ENCODE results near the gene KRT20. TPM values are rescaled to one million over a fixed set of nuclear protein-coding genes. Genes with fewer than 3 reads are reported as not detected.

The KRT20 gene
- total RNA-seq, 1 donor from 2014 or later: not detected

DNA sequence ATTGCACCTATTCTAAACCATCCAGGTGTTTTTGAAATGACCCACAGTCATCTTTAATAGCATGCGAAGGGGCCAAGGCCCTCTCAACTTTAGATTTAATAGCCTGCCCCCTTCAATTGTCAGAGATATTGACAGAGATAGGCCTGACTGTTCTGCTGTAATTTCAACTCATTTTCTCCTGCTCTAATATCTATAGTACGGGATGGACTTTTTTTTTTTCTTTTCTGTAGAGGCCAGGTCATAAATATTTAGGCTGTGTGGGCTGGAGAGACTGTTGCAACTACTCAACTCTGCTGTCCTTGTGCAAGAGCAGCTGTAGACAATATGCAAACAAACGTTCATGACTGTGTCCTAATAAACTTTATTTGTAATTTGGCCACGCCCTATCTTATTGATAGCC lies 24.7 kb upstream of the KRT20 start:
- Mint-ChIP-seq H3K4me1 (no peaks in the 10 kb centered on the region), H3K27me3 (peaks cover 23% of the 10 kb centered on the region), H3K9me3 (no peaks in the 10 kb centered on the region), H3K4me3 (no peak overlapping the region), H3K27ac (no peak overlapping the region), H3K36me3 (ENCODE audit: low read depth) (no peaks in the 10 kb centered on the region)
- intact Hi-C loops (cut with micrococcal nuclease): loop anchor here (1.0 to 2.0 kb wide), 6 partner anchors 413 to 758 kb away; no protein-coding TSS in a partner anchor
- no peak for DNase-seq

DNA sequence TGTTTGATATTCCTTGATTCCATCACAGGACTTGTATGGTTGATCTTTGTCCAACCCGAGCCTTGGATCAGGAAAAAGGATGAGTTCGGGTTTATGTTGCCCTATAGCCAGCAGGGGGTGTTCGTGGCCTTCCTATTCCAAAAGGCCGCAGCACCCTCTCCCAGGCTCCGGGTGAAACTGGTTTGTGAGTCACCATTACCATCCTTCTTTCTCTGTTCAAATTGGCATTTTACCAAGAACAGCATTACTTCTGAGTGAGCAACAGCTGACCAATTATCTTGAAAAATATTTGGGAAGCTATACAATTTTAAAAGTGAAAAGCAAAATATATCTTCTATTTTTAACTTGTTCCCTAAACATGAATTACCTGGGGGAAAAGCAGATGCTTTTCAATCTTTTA lies 24.3 kb upstream of the KRT20 start:
- Mint-ChIP-seq H3K27ac (no peak overlapping the region), H3K9me3 (no peaks in the 10 kb centered on the region), H3K36me3 (ENCODE audit: low read depth) (no peaks in the 10 kb centered on the region), H3K4me1 (no peaks in the 10 kb centered on the region), H3K27me3 (peaks cover 27% of the 10 kb centered on the region), H3K4me3 (no peak overlapping the region)
- DNase-seq: peak; percentile 85
- intact Hi-C loops (cut with micrococcal nuclease): loop anchor here (1.0 to 2.0 kb wide), 6 partner anchors 413 to 758 kb away; no protein-coding TSS in a partner anchor

- no peaks in the 10 kb centered on the region for H3K36me3 Mint-ChIP-seq (ENCODE audit: low read depth)
- H3K27me3 Mint-ChIP-seq: peaks cover 24% of the 10 kb centered on the region
- H3K4me3 Mint-ChIP-seq: no peak overlapping the region
- H3K9me3 Mint-ChIP-seq: no peaks in the 10 kb centered on the region
- no peak overlapping the region for H3K27ac Mint-ChIP-seq
- intact Hi-C loops (cut with micrococcal nuclease): no loop called here
- peaks cover 7% of the 10 kb centered on the region for H3K4me1 Mint-ChIP-seq
- DNase-seq: no peak
These were observed 21.6 kb upstream of the KRT20 start for GRCh38 chr17:40906613-40907012.

- H3K27me3 Mint-ChIP-seq: peaks cover 27% of the 10 kb centered on the region
- H3K27ac Mint-ChIP-seq: no peak overlapping the region
- DNase-seq: no peak
- no peaks in the 10 kb centered on the region for H3K36me3 Mint-ChIP-seq (ENCODE audit: low read depth)
- intact Hi-C loops (cut with micrococcal nuclease): no loop called here
- H3K9me3 Mint-ChIP-seq: no peaks in the 10 kb centered on the region
- no peak overlapping the region for H3K4me3 Mint-ChIP-seq
- H3K4me1 Mint-ChIP-seq: peaks cover 7% of the 10 kb centered on the region
These were observed 20.3 kb upstream of the KRT20 start for GRCh38 chr17:40905370-40905769.

- intact Hi-C loops (cut with micrococcal nuclease): no loop called here
- H3K27me3 Mint-ChIP-seq: peaks cover 17% of the 10 kb centered on the region
- H3K4me1 Mint-ChIP-seq: peaks cover 7% of the 10 kb centered on the region
- no peak for DNase-seq
- no peak overlapping the region for H3K4me3 Mint-ChIP-seq
- no peaks in the 10 kb centered on the region for H3K36me3 Mint-ChIP-seq (ENCODE audit: low read depth)
- no peak overlapping the region for H3K27ac Mint-ChIP-seq
- H3K9me3 Mint-ChIP-seq: no peaks in the 10 kb centered on the region
These were observed 18.2 kb upstream of the KRT20 start for GRCh38 chr17:40903129-40903847.

DNA sequence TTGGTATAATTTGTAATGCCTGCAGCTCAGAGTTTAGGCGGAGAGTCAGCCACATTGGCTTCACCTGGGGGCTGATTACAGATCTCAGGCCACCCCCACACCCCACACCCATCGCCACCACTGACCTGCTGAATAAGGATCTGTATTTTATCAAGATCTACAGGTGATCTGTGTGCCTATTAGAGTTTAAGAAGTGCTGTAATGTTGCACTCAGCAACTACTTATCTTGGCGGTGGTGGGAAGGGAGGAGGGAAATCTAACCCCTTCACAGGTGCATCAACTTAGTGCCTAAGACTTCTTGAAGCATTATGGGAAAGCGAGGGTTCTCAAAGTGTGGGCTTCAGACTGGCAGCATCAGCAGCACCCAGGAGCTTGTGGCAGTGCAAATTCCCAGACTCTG lies 17.5 kb upstream of the KRT20 start:
- Mint-ChIP-seq H3K36me3 (ENCODE audit: low read depth) (no peaks in the 10 kb centered on the region), H3K4me1 (peaks cover 7% of the 10 kb centered on the region), H3K4me3 (no peak overlapping the region), H3K27ac (no peak overlapping the region), H3K27me3 (peaks cover 16% of the 10 kb centered on the region), H3K9me3 (no peaks in the 10 kb centered on the region)
- no peak for DNase-seq
- intact Hi-C loops (cut with micrococcal nuclease): no loop called here

DNA sequence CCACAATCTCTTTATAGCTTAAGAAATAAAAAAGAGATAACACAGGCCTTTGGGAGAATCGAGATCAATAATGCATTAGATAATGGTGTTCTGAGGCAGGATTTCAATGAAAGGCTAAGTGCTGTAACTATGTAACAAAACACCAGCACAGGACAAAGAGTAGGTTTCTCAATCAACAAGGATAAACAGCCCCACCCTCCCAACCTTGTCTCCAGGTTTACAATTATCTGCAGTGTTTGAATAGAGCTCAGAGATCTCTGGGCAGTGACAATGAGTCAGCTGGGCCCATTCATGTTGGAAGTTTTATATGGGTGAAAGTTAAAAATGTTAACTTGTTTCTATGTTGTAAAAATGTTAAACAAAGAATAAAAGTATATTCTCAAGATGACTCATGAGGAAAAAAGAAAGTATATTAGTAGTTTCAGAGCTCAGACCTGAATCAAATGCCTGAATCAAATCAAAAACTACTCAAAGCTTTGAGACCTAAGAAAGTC lies 17.0 kb upstream of the KRT20 start:
- Mint-ChIP-seq H3K36me3 (ENCODE audit: low read depth) (no peaks in the 10 kb centered on the region), H3K9me3 (no peaks in the 10 kb centered on the region), H3K4me1 (peaks cover 7% of the 10 kb centered on the region), H3K27me3 (peaks cover 16% of the 10 kb centered on the region), H3K27ac (no peak overlapping the region), H3K4me3 (no peak overlapping the region)
- intact Hi-C loops (cut with micrococcal nuclease): no loop called here
- no peak for DNase-seq

GRCh38 chr17:40900809-40901356 lies 15.8 kb upstream of the KRT20 start:
- no peak for DNase-seq
- intact Hi-C loops (cut with micrococcal nuclease): no loop called here
- Mint-ChIP-seq H3K27ac (no peak overlapping the region), H3K4me3 (no peak overlapping the region), H3K27me3 (peaks cover 20% of the 10 kb centered on the region), H3K9me3 (no peaks in the 10 kb centered on the region), H3K36me3 (ENCODE audit: low read depth) (no peaks in the 10 kb centered on the region), H3K4me1 (peaks cover 7% of the 10 kb centered on the region)

- intact Hi-C loops (cut with micrococcal nuclease): no loop called here
- Mint-ChIP-seq H3K27me3 (peaks cover 27% of the 10 kb centered on the region), H3K36me3 (ENCODE audit: low read depth) (no peaks in the 10 kb centered on the region), H3K9me3 (no peaks in the 10 kb centered on the region), H3K27ac (no peak overlapping the region), H3K4me1 (no peaks in the 10 kb centered on the region), H3K4me3 (no peak overlapping the region)
- DNase-seq: no peak
These were observed 11.9 kb upstream of the KRT20 start for GRCh38 chr17:40896916-40897455.

DNA sequence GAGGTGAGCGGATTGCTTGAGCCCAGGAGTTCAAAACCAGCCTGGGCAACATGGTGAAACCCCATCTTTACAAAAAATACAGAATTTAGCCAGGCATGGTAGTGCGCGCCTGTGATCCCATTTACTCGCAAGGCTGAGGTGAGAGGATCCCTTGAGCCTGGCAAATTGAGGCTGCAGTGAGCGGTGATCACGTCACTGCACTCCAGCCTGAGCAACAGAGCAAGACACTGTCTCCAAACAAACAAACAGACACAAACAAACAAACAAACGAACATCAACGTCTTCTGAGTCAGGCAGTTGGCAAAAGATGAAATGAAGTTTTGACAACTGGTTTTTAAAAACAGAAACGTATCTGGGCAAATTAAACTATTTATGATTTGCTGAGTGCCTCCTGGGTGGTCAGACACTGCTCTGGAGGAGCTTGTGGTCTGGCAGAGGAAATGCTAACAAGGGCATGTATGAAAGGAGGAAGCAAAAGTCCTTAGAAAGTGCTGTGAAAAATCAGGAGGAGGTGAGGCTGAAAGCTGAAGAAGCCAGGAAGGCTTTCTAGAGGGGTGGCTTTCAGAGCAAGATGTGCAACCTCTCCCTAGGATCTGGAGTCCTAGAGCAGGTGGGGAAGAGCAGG lies 10.2 kb upstream of the KRT20 start:
- peaks cover 26% of the 10 kb centered on the region for H3K27me3 Mint-ChIP-seq
- intact Hi-C loops (cut with micrococcal nuclease): no loop called here
- no peak for DNase-seq
- no peaks in the 10 kb centered on the region for H3K4me1 Mint-ChIP-seq
- no peaks in the 10 kb centered on the region for H3K9me3 Mint-ChIP-seq
- no peaks in the 10 kb centered on the region for H3K36me3 Mint-ChIP-seq (ENCODE audit: low read depth)
- no peak overlapping the region for H3K27ac Mint-ChIP-seq
- no peak overlapping the region for H3K4me3 Mint-ChIP-seq

- no peak for DNase-seq
- H3K36me3 Mint-ChIP-seq (ENCODE audit: low read depth): no peaks in the 10 kb centered on the region
- no peaks in the 10 kb centered on the region for H3K4me1 Mint-ChIP-seq
- no peaks in the 10 kb centered on the region for H3K9me3 Mint-ChIP-seq
- H3K27me3 Mint-ChIP-seq: peaks cover 34% of the 10 kb centered on the region
- no peak overlapping the region for H3K27ac Mint-ChIP-seq
- H3K4me3 Mint-ChIP-seq: no peak overlapping the region
- intact Hi-C loops (cut with micrococcal nuclease): no loop called here
These were observed 3.2 kb upstream of the KRT20 start for GRCh38 chr17:40888196-40888720.

GRCh38 chr17:40886090-40886489 lies 1.0 kb upstream of the KRT20 start:
- no peak for DNase-seq
- no peak overlapping the region for H3K4me3 Mint-ChIP-seq
- H3K27me3 Mint-ChIP-seq: peaks cover 34% of the 10 kb centered on the region
- intact Hi-C loops (cut with micrococcal nuclease): no loop called here
- no peak overlapping the region for H3K27ac Mint-ChIP-seq
- no peaks in the 10 kb centered on the region for H3K4me1 Mint-ChIP-seq
- H3K36me3 Mint-ChIP-seq (ENCODE audit: low read depth): no peaks in the 10 kb centered on the region
- H3K9me3 Mint-ChIP-seq: no peaks in the 10 kb centered on the region

GRCh38 chr17:40883626-40884334 lies 1.3 kb downstream of the KRT20 start:
- H3K4me3 Mint-ChIP-seq: no peak overlapping the region
- no peak for DNase-seq
- peaks cover 24% of the 10 kb centered on the region for H3K27me3 Mint-ChIP-seq
- H3K36me3 Mint-ChIP-seq (ENCODE audit: low read depth): no peaks in the 10 kb centered on the region
- H3K27ac Mint-ChIP-seq: no peak overlapping the region
- no peaks in the 10 kb centered on the region for H3K9me3 Mint-ChIP-seq
- H3K4me1 Mint-ChIP-seq: no peaks in the 10 kb centered on the region
- intact Hi-C loops (cut with micrococcal nuclease): no loop called here

Measured in activated CD4-positive, alpha-beta T cell treated with anti-CD3 and anti-CD28 coated beads, Interleukin-2, amount 10 ng/mL, durations not matched to agents 24 days and 14 days (primary cell).